ENCODE results near the gene PPP4C.

The PPP4C gene

GRCh38 chr16:30127993-30128392, 52.2 kb downstream of the PPP4C start:
- no peak for DNase-seq (ENCODE audit: low read depth)

- no peak for DNase-seq (ENCODE audit: low read depth)
These were observed 56.2 kb downstream of the PPP4C start for GRCh38 chr16:30131869-30132475.

- no peak for DNase-seq (ENCODE audit: low read depth)
These were observed 56.8 kb downstream of the PPP4C start for GRCh38 chr16:30132591-30132990.

Measured in amniotic epithelial cell (primary cell).